Activated T-cell treated with anti-CD3 and anti-CD28 coated beads, Interleukin-2, amount 50 U/mL, for 24 hours (primary cell): ENCODE results near the gene PTRH1.

Experiments
- DNase-seq: peaks from one replicate; pipeline ENCODE4 v3.0.0-alpha.2; 2020
- H3K27ac Mint-ChIP-seq: 2 replicates; pipeline ENCODE4 v1.8.0; 2020; ENCODE audit warnings: mild to moderate bottlenecking, mixed read lengths
- H3K27me3 Mint-ChIP-seq: 2 replicates; pipeline ENCODE4 v1.8.0; 2020; ENCODE audit warnings: mixed read lengths
- H3K36me3 Mint-ChIP-seq: 2 replicates; pipeline ENCODE4 v1.8.0; 2020; ENCODE audit warnings: low read depth, mixed read lengths
- H3K4me1 Mint-ChIP-seq: 2 replicates; pipeline ENCODE4 v1.8.0; 2020; ENCODE audit warnings: low read depth, mixed read lengths
- H3K4me3 Mint-ChIP-seq: 2 replicates; pipeline ENCODE4 v1.8.0; 2020; ENCODE audit warnings: mild to moderate bottlenecking, moderate library complexity, mixed read lengths
- H3K9me3 Mint-ChIP-seq: 2 replicates; pipeline ENCODE4 v1.8.0; 2020; ENCODE audit warnings: mixed read lengths

PTRH1 gene

DNA sequence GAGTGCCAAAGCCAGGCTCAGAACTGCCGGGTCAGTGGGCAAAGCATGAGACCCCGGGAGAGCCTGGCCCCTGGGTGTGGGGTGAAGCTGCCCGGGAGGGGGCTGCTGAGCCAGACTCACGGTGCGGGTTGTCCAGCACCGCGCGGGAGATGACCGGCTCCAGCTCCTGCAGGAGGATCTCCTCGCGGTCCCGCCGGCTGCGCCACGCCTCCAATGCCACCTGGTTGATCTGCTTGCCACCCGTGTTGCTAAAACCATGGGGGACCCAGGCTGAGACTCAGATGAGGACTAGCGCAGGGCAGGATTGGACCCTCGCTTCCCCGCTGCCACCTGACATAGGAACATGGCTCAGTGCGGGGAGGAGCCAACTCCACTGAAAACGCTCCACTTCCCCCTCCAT is 17.0 kb upstream of the PTRH1 start:
- Mint-ChIP-seq H3K4me1 (peaks cover 22% of the 10 kb centered on the region), H3K27me3 (no peaks in the 10 kb centered on the region), H3K27ac (no peak overlapping the region), H3K36me3 (peaks cover 10% of the 10 kb centered on the region), H3K9me3 (no peaks in the 10 kb centered on the region), H3K4me3 (no peak overlapping the region)
- no peak for DNase-seq

GRCh38 chr9:127731938-127732337 is 16.5 kb upstream of the PTRH1 start:
- peaks cover 10% of the 10 kb centered on the region for H3K36me3 Mint-ChIP-seq
- no peak overlapping the region for H3K4me3 Mint-ChIP-seq
- peaks cover 19% of the 10 kb centered on the region for H3K4me1 Mint-ChIP-seq
- no peaks in the 10 kb centered on the region for H3K9me3 Mint-ChIP-seq
- DNase-seq: no peak
- no peaks in the 10 kb centered on the region for H3K27me3 Mint-ChIP-seq
- H3K27ac Mint-ChIP-seq: no peak overlapping the region

- Mint-ChIP-seq H3K27me3 (no peaks in the 10 kb centered on the region), H3K36me3 (peaks cover 10% of the 10 kb centered on the region), H3K4me1 (peaks cover 19% of the 10 kb centered on the region), H3K27ac (no peak overlapping the region), H3K4me3 (no peak overlapping the region), H3K9me3 (no peaks in the 10 kb centered on the region)
- DNase-seq: no peak
Measured at GRCh38 chr9:127730799-127731410, 15.4 kb upstream of the PTRH1 start.

GRCh38 chr9:127730262-127730661 is 14.8 kb upstream of the PTRH1 start:
- H3K4me3 Mint-ChIP-seq: no peak overlapping the region
- DNase-seq: no peak
- no peak overlapping the region for H3K27ac Mint-ChIP-seq
- no peaks in the 10 kb centered on the region for H3K27me3 Mint-ChIP-seq
- H3K4me1 Mint-ChIP-seq: peaks cover 13% of the 10 kb centered on the region
- H3K9me3 Mint-ChIP-seq: no peaks in the 10 kb centered on the region
- H3K36me3 Mint-ChIP-seq: peaks cover 10% of the 10 kb centered on the region

GRCh38 chr9:127729522-127730256 is 14.2 kb upstream of the PTRH1 start:
- no peak overlapping the region for H3K27ac Mint-ChIP-seq
- peaks cover 10% of the 10 kb centered on the region for H3K36me3 Mint-ChIP-seq
- H3K4me3 Mint-ChIP-seq: no peak overlapping the region
- DNase-seq: no peak
- H3K27me3 Mint-ChIP-seq: no peaks in the 10 kb centered on the region
- H3K4me1 Mint-ChIP-seq: peaks cover 12% of the 10 kb centered on the region
- no peaks in the 10 kb centered on the region for H3K9me3 Mint-ChIP-seq

- H3K36me3 Mint-ChIP-seq: peaks cover 10% of the 10 kb centered on the region
- H3K4me3 Mint-ChIP-seq: no peak overlapping the region
- no peaks in the 10 kb centered on the region for H3K27me3 Mint-ChIP-seq
- peaks cover 4% of the 10 kb centered on the region for H3K4me1 Mint-ChIP-seq
- no peak overlapping the region for H3K27ac Mint-ChIP-seq
- no peak for DNase-seq
- H3K9me3 Mint-ChIP-seq: no peaks in the 10 kb centered on the region
Measured at GRCh38 chr9:127728808-127729207, 13.3 kb upstream of the PTRH1 start.

- H3K27me3 Mint-ChIP-seq: no peaks in the 10 kb centered on the region
- H3K9me3 Mint-ChIP-seq: no peaks in the 10 kb centered on the region
- no peak for DNase-seq
- no peak overlapping the region for H3K27ac Mint-ChIP-seq
- H3K4me3 Mint-ChIP-seq: no peak overlapping the region
- H3K36me3 Mint-ChIP-seq: peaks cover 4% of the 10 kb centered on the region
- no peaks in the 10 kb centered on the region for H3K4me1 Mint-ChIP-seq
Measured at GRCh38 chr9:127726871-127727270, 11.4 kb upstream of the PTRH1 start.

DNA sequence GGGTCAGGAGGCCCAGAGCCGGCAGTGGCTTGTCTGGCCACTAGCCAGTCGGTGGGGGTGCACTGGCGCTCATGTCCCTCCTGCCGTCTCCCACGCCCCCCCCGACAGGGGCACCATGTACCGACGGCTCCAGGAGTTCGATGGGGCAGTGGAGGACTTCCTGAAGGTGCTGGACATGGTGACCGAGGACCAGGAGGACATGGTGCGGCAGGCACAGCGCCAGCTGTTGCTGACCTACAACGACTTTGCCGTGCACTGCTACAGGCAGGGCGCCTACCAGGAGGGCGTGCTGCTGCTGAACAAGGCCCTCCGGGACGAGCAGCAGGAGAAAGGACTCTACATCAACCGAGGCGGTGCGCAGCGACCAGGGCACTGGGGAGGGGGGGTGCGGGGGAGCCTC is 8.5 kb upstream of the PTRH1 start:
- Mint-ChIP-seq H3K4me1 (peaks cover 20% of the 10 kb centered on the region), H3K4me3 (no peak overlapping the region), H3K9me3 (no peaks in the 10 kb centered on the region), H3K36me3 (no peaks in the 10 kb centered on the region), H3K27me3 (no peaks in the 10 kb centered on the region), H3K27ac (no peak overlapping the region)
- no peak for DNase-seq

DNA sequence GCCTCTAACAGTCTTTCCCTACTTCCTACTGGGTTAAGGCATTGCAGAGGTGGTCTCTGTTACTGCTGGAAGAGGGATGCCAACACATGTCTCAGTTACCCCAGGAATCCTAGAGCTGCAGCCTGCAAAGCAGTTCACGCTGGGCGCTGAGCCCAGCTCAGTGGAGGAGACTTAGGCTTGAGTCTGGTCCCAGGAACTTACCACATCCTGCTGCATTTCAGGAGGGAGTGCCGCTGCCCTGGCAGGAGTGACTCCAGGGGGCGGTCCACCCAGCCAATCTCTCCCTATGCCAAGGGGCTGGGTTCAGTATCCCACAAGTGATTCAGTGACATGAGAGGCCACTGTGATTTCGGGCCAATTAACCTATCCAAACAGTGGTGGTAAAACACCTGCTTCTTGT is 8.0 kb upstream of the PTRH1 start:
- Mint-ChIP-seq H3K4me1 (peaks cover 20% of the 10 kb centered on the region), H3K27me3 (no peaks in the 10 kb centered on the region), H3K9me3 (no peaks in the 10 kb centered on the region), H3K4me3 (no peak overlapping the region), H3K36me3 (no peaks in the 10 kb centered on the region), H3K27ac (no peak overlapping the region)
- DNase-seq: no peak

- Mint-ChIP-seq H3K27ac (no peak overlapping the region), H3K27me3 (no peaks in the 10 kb centered on the region), H3K4me1 (peaks cover 20% of the 10 kb centered on the region), H3K4me3 (no peak overlapping the region), H3K9me3 (no peaks in the 10 kb centered on the region), H3K36me3 (no peaks in the 10 kb centered on the region)
- DNase-seq: no peak
Measured at GRCh38 chr9:127723013-127723412, 7.5 kb upstream of the PTRH1 start.

DNA sequence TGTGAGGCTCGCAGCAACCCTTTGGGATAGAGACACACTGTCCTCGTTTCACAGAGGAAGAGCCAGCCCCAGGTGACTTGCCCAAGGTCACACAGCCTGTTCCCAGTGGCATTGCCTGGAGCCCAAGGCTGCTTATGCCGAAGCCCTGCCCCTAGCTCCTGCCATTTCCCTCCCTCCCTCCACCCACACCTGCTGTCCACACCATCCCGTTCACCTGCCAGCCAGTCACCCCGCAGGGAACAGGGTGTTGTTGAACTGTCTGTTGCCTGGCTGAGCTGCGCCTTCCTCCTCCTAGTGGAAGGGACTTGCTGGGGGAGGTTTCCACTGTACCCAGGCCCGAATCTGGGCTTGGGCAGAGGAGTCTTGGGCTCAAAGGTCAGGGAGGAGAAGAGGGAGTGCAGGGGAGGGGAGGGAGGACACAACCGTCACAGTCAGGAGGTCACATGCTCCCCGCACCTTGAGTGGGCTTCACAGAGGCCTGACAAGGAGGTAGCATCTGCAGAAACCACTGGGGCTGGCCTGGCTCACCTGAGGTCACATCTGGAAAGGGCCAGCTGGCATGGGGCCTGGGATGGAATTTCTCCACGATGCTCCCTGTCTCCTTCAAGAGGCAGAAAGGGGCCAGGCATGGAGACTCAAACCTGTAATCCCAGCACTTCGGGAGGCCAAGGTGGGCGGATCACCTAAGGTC is 6.7 kb upstream of the PTRH1 start:
- Mint-ChIP-seq H3K4me3 (no peak overlapping the region), H3K27me3 (no peaks in the 10 kb centered on the region), H3K4me1 (peaks cover 20% of the 10 kb centered on the region), H3K9me3 (no peaks in the 10 kb centered on the region), H3K27ac (no peak overlapping the region), H3K36me3 (no peaks in the 10 kb centered on the region)
- DNase-seq: no peak

DNA sequence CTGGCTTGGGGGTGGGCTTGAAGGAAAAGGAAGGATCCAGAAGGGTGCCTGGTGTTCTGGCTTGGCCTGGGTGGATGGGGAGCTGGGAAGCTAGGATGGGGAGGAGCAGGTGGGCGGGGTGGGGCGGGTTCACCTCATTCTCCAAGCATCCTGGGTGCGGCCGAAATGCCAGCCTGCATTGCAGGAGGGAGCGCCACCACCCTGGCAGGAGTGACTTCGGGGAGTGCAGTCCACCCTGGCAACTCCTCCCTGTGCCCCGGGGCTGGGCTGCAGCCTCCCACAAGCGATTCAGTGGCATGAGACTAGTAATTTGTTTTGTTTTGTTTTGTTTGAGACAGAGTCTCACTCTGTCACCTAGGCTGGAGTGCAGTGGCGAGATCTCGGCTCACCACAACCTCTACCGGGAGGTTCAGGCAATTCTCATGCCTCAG is 5.9 kb upstream of the PTRH1 start:
- Mint-ChIP-seq H3K27me3 (no peaks in the 10 kb centered on the region), H3K9me3 (no peaks in the 10 kb centered on the region), H3K4me1 (peaks cover 21% of the 10 kb centered on the region), H3K4me3 (no peak overlapping the region), H3K27ac (peak overlapping the region; percentile 66), H3K36me3 (no peaks in the 10 kb centered on the region)
- no peak for DNase-seq

GRCh38 chr9:127720865-127721227 is 5.4 kb upstream of the PTRH1 start:
- no peaks in the 10 kb centered on the region for H3K36me3 Mint-ChIP-seq
- H3K4me1 Mint-ChIP-seq: peaks cover 26% of the 10 kb centered on the region
- no peaks in the 10 kb centered on the region for H3K27me3 Mint-ChIP-seq
- no peaks in the 10 kb centered on the region for H3K9me3 Mint-ChIP-seq
- H3K27ac Mint-ChIP-seq: peak overlapping the region; percentile 66
- no peak overlapping the region for H3K4me3 Mint-ChIP-seq
- no peak for DNase-seq

GRCh38 chr9:127720031-127720864 is 4.8 kb upstream of the PTRH1 start:
- Mint-ChIP-seq H3K4me1 (peaks cover 29% of the 10 kb centered on the region), H3K9me3 (no peaks in the 10 kb centered on the region), H3K4me3 (no peak overlapping the region), H3K27me3 (no peaks in the 10 kb centered on the region), H3K27ac (peak overlapping the region; percentile 85), H3K36me3 (peaks cover 3% of the 10 kb centered on the region)
- DNase-seq: peak; percentile 46
